Measurements from ENCODE around the gene CBL.

CBL gene

DNA sequence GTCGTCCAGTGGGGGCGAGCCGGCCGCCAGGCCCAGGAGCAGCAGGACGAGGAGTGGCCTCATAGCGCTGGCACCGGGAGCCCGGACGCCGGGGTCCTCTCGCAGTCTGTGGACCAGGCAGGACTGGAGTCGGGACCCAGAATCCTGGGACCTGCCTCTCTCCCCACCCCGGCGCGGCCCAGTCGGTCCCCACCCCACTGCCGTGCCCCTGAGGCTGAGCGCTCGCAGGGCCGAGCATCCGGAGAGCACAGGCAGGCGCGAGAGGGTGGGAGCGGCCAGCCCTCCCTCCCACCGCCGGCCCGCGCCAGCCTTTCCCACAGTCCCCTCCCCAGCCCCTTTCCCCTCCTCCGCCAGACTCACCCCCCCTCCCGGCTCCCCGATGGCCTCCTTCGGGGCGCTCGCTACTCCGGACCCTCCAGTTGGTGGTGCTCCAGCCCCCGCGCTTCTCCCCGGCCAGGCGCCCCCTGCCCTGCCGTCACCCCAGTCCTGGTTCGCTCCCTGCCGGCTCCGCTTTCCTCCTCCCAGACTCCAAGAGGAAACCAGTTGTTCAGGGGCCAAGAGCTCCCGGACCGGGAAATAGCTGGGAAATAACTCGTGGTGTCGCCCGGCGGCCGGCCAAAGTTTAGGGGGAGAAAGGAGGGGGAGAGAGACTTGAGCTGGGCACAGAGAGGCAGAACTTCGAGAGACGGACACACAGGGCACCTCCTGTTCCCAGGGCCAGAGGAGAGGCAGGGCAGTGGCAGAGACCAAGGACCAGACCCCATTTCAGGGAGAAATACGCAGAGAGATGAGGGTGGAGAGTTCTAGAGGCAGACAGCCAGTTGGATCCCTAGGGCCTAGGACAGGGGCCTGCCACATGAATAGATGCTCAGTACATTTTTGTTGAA, 134.4 kb downstream of the CBL start, which contains the start of gene C1QTNF5:
C1QTNF5 (minus strand) TSS at position 549 of the 887 bp plus-strand sequence; CDS start at position 63, 486 bp downstream.
- peaks cover 31% of the 10 kb centered on the region for H3K4me1 Mint-ChIP-seq (ENCODE audit: low read depth)
- no peak within 1 kb of the TSS for H3K27ac Mint-ChIP-seq
- H3K4me3 Mint-ChIP-seq: no peak within 1 kb of the TSS

GRCh38 chr11:119341222-119342022, 135.3 kb downstream of the CBL start:
- Mint-ChIP-seq H3K4me1 (ENCODE audit: low read depth) (peaks cover 22% of the 10 kb centered on the region), H3K36me3 (ENCODE audit: low read depth) (peaks cover 11% of the 10 kb centered on the region), H3K27ac (no peak overlapping the region), H3K27me3 (peaks cover 29% of the 10 kb centered on the region), H3K4me3 (no peak overlapping the region), H3K9me3 (no peaks in the 10 kb centered on the region)

More for the DNA sequence above, 134.4 kb downstream of the CBL start, which contains the start of gene C1QTNF5:
- H3K27me3 Mint-ChIP-seq: peaks cover 29% of the 10 kb centered on the region
- peaks cover 16% of the 10 kb centered on the region for H3K36me3 Mint-ChIP-seq (ENCODE audit: low read depth)
- H3K9me3 Mint-ChIP-seq: no peaks in the 10 kb centered on the region

DNA sequence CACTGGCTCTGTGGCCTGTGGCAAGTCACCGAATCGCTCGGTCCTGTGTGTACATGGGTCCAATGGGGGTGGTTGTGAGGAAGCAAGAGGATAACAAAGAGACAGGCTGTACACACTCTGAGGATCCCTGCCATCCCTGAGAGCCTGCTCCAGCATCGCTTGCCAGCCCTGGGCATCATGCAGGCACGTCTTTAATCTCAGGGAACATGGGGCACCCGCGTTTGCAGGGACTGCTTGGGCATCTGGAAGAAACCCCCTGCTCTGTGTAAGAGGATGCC, 135.8 kb downstream of the CBL start:
- peaks cover 7% of the 10 kb centered on the region for H3K36me3 Mint-ChIP-seq (ENCODE audit: low read depth)
- H3K27me3 Mint-ChIP-seq: peaks cover 29% of the 10 kb centered on the region
- H3K9me3 Mint-ChIP-seq: no peaks in the 10 kb centered on the region
- no peak overlapping the region for H3K27ac Mint-ChIP-seq
- H3K4me1 Mint-ChIP-seq (ENCODE audit: low read depth): peaks cover 17% of the 10 kb centered on the region
- no peak overlapping the region for H3K4me3 Mint-ChIP-seq

DNA sequence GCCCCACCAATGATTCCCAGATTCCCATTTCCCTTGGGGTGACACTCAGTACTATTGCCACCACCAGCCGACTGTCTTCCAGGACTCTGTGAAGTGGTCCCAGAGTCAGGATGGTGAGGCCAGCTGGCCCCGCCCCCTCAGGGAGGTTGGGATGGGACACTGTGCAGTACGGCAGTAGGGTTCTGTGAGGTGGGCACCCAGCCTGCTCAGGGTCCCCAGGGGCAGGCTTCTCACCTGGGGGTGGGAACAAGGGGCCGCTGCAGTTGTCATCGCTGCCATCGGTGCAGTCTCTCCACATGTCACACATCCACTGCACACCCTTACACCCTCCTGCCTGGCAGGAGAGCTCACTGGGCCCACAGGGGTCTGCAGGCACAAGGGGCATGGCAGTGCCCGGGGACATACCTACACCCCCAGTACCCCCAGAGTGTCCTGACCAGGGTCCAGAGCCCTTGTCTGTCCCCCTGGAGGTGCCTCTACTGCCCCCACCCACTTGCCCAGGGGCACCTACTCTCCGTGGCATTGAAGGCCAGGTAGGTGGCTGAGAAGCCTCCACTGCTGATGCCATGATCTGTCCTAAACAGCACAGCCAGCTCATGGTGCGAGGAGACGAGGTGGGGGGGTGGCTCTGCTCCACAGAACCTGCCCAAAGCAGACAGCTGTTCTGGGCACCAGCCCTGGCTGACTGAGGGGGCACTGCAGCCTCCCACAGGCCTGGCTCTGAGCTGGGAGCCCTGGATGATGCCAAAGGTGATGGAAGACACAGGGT, 136.4 kb downstream of the CBL start:
- Mint-ChIP-seq H3K9me3 (no peaks in the 10 kb centered on the region), H3K36me3 (ENCODE audit: low read depth) (peaks cover 2% of the 10 kb centered on the region), H3K27ac (no peak overlapping the region), H3K4me3 (no peak overlapping the region), H3K27me3 (peaks cover 29% of the 10 kb centered on the region), H3K4me1 (ENCODE audit: low read depth) (peaks cover 17% of the 10 kb centered on the region)

DNA sequence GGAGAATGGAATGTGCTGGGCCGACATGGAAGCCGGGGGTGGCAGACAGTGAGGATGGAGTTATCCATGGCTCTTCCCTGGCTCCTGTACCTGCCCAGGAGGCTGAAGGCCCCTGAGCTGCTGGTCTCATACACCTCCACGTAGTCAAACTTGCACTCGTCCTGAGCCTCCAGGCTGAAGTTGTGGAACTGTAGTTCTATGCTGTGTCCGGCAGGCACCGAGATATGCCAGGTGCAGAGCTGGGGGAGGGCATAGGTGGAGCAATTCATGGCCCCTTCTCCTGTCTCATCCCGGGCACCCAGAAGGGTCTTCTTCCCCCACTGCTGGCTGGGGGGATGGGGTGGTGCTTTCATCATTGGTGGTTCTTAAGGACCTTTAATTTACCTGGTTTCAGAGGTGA, 137.6 kb downstream of the CBL start:
- H3K4me3 Mint-ChIP-seq: no peak overlapping the region
- no peaks in the 10 kb centered on the region for H3K9me3 Mint-ChIP-seq
- H3K27ac Mint-ChIP-seq: no peak overlapping the region
- peaks cover 24% of the 10 kb centered on the region for H3K27me3 Mint-ChIP-seq
- H3K4me1 Mint-ChIP-seq (ENCODE audit: low read depth): peaks cover 10% of the 10 kb centered on the region
- H3K36me3 Mint-ChIP-seq (ENCODE audit: low read depth): no peaks in the 10 kb centered on the region

DNA sequence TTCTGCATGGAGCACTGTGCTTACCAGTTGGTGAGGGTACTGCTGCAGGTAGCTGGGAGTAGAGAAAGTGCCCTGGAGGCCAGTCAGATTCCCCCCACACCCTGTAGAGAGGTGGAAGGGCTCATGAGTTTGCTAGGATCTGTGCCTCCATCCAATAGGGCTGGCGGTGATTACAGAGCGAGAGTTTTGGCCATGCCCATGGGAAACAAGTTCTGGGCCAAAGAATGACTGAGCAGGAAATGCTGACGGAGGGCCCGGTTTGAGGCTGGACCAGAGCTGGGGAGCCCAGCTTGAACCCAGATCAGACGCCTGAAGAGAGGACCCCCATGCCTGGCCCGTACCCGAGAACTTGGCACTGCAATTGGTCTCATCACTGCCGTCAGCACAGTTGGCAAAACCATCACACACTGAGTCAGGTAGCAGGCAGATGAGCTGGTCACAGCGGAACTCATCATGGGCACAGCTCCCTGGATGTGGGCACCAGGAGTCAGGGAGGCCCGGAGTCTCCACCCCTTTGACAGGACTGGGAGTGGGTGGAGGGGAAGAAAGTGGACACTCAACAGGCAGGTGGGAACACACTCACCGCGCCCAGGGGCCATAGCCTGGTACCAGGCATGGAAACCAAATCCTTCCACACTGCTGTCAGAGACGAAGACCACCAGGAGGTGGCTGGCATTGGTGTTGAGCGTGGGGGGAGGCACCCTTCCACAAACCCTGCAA, 138.3 kb downstream of the CBL start:
- Mint-ChIP-seq H3K9me3 (no peaks in the 10 kb centered on the region), H3K36me3 (ENCODE audit: low read depth) (no peaks in the 10 kb centered on the region), H3K4me1 (ENCODE audit: low read depth) (peaks cover 6% of the 10 kb centered on the region), H3K27me3 (peaks cover 19% of the 10 kb centered on the region), H3K4me3 (no peak overlapping the region), H3K27ac (no peak overlapping the region)

GRCh38 chr11:119345685-119346084, 139.5 kb downstream of the CBL start:
- no peaks in the 10 kb centered on the region for H3K36me3 Mint-ChIP-seq (ENCODE audit: low read depth)
- peaks cover 18% of the 10 kb centered on the region for H3K27me3 Mint-ChIP-seq
- H3K4me1 Mint-ChIP-seq (ENCODE audit: low read depth): peaks cover 6% of the 10 kb centered on the region
- no peaks in the 10 kb centered on the region for H3K9me3 Mint-ChIP-seq
- no peak overlapping the region for H3K4me3 Mint-ChIP-seq
- H3K27ac Mint-ChIP-seq: no peak overlapping the region

DNA sequence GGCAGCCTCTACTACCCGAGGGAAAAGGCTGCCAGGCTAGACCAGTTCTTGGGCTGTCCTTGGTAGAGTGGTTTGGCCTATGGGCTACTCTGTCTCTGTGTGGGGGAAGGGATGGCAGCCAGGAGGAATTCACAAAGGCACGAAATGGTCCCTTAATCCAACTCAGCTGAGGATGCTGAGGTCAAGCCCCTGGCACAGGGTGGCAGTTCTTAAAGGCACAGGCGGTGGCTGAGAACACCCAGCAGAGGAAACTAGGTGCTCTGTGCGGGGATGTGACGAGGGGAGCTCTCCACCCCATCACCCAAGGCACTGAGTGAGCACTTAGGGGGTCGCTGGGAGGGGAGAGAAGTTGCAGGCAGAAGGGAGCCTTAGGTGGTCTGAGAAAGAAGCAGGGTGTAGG, 140.5 kb downstream of the CBL start, which contains the start of gene MFRP:
MFRP (minus strand) TSS at position 101 of the 400 bp plus-strand sequence. CDS start 192 bp downstream, outside the sequence.
- no peaks in the 10 kb centered on the region for H3K4me1 Mint-ChIP-seq (ENCODE audit: low read depth)
- no peaks in the 10 kb centered on the region for H3K9me3 Mint-ChIP-seq
- H3K4me3 Mint-ChIP-seq: no peak within 1 kb of the TSS
- H3K27ac Mint-ChIP-seq: no peak within 1 kb of the TSS
- no peaks in the 10 kb centered on the region for H3K36me3 Mint-ChIP-seq (ENCODE audit: low read depth)
- peaks cover 18% of the 10 kb centered on the region for H3K27me3 Mint-ChIP-seq

- Mint-ChIP-seq H3K36me3 (ENCODE audit: low read depth) (no peaks in the 10 kb centered on the region), H3K4me3 (no peak overlapping the region), H3K27ac (no peak overlapping the region), H3K27me3 (peaks cover 18% of the 10 kb centered on the region), H3K9me3 (no peaks in the 10 kb centered on the region), H3K4me1 (ENCODE audit: low read depth) (no peaks in the 10 kb centered on the region)
Measured at GRCh38 chr11:119347242-119347641, 141.1 kb downstream of the CBL start.

DNA sequence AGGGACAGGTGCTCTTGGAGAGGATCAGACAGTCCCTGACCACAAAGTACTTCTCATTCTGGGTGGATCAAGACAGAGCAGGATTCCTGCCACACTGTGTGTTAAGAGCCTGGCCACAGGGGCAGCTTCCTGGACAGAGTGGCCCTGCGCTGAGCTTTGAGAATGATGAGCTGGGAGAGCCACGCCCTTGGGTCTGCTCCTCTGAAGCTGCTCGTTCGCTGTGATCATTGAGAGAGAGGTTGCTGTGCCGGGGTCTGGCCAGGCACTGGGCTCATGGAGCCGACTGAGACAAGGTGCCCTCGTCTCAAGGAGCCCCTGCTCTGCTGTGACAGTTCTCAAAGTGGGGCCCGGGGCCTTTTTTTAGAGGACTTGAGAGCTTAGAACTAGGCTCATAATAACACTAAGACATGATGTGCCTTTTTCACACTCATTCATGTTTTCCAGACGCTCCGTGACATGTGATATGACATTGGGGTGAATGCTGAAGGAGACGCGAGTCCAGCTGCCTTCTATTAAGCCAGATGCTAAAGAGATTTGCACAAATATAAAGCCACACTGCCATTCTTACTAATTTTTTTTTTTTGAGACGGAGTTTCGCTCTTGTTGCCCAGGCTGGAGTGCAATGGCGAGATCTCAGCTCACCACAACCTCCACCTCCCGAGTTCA, 141.9 kb downstream of the CBL start:
- H3K9me3 Mint-ChIP-seq: no peaks in the 10 kb centered on the region

DNA sequence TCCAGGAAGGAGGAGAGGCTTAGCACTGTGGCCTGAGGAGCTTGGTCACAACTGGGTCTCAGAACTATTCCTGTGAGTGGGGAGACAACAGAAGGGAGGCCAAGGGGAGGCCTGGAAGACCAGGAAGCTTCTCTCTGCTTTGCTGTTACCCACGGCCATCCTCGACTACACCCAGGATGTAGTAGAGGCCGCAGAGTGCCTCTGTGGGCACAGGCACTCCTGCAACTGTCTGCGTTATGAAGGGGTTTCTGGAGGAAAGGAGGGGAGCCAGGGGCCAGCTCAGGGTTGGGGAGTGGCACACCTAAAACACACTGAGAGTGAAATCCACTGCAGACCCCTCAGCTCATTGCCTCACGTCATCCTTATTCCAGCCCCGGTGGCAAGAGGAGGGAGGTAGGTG, 144.2 kb downstream of the CBL start:
- no peaks in the 10 kb centered on the region for H3K9me3 Mint-ChIP-seq
- no peak overlapping the region for H3K4me3 Mint-ChIP-seq
- H3K27ac Mint-ChIP-seq: no peak overlapping the region
- H3K4me1 Mint-ChIP-seq (ENCODE audit: low read depth): no peaks in the 10 kb centered on the region
- no peaks in the 10 kb centered on the region for H3K36me3 Mint-ChIP-seq (ENCODE audit: low read depth)
- peaks cover 32% of the 10 kb centered on the region for H3K27me3 Mint-ChIP-seq

More for the DNA sequence above, 141.9 kb downstream of the CBL start:
- Mint-ChIP-seq H3K27me3 (peaks cover 24% of the 10 kb centered on the region), H3K36me3 (ENCODE audit: low read depth) (no peaks in the 10 kb centered on the region), H3K27ac (no peak overlapping the region), H3K4me3 (no peak overlapping the region), H3K4me1 (ENCODE audit: low read depth) (no peaks in the 10 kb centered on the region)

- Mint-ChIP-seq H3K36me3 (ENCODE audit: low read depth) (no peaks in the 10 kb centered on the region), H3K4me1 (ENCODE audit: low read depth) (peaks cover 2% of the 10 kb centered on the region), H3K9me3 (no peaks in the 10 kb centered on the region), H3K4me3 (no peak overlapping the region), H3K27ac (no peak overlapping the region), H3K27me3 (peaks cover 38% of the 10 kb centered on the region)
Measured at GRCh38 chr11:119351232-119351631, 145.1 kb downstream of the CBL start.

DNA sequence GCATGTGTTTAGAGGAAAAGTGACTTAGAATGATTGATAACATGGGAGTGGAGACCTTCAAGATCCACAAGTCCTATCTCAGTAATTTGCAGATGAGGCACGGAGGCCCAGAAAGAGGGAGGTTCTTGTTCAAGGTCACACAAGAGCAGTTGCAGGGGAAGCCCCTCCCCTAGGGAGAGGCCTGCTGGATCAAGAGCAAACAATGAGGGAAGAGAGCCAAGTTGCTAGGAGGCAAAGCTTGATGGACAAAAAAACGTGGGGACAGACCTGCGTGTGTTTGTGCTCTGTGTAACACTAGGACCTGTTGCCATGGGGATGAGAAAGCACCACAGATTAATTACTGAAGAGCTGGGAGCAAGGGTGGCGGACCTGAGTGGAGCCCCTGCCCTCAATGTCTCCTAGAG, 146.7 kb downstream of the CBL start:
- Mint-ChIP-seq H3K27ac (no peak overlapping the region), H3K27me3 (peaks cover 45% of the 10 kb centered on the region), H3K36me3 (ENCODE audit: low read depth) (no peaks in the 10 kb centered on the region), H3K9me3 (no peaks in the 10 kb centered on the region), H3K4me1 (ENCODE audit: low read depth) (peaks cover 10% of the 10 kb centered on the region), H3K4me3 (no peak overlapping the region)
